Epidermal melanocyte (primary cell): ENCODE measurements around the gene PPP2R3C.
"Not testable (repeated sequence)": the region's sequence is repeated elsewhere in the genome, so short reads cannot be mapped to it uniquely, and the experiment has no call there.

Experiments used
- DNase-seq: peaks from one replicate; pipeline ENCODE4 v3.0.0; 2011; ENCODE audit warnings: low spot score; ENCODE audit not compliant: insufficient read length

PPP2R3C gene

DNA sequence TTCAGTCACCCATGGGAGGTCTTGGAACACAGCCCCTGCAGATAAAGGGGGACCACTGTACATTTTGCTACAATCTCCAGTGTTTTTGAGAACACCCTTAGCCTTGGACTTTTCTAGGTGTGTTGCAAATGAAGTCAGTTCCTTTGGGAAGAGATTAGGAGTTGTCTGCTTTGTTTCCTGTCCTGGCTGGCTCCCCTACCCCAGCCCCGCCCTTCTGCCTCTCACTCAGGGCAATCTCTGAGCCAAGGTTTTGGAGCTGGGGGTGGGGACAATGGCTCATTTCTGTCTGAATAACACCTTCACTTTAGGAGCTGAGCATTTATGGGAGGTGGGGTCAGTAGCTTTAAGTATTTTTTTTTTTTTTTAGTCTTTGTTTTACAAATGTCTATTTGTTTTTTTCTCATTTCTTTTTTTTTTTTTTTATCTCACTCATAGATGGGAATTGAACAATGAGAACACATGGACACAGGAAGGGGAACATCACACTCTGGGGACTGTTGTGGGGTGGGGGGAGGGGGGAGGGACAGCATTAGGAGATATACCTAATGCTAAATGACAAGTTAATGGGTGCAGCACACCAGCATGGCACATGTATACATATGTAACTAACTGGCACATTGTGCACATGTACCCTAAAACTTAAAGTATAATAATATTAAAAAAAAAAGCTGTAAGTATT lies 60.5 kb downstream of the PPP2R3C start:
- not testable (repeated sequence) for DNase-seq

DNA sequence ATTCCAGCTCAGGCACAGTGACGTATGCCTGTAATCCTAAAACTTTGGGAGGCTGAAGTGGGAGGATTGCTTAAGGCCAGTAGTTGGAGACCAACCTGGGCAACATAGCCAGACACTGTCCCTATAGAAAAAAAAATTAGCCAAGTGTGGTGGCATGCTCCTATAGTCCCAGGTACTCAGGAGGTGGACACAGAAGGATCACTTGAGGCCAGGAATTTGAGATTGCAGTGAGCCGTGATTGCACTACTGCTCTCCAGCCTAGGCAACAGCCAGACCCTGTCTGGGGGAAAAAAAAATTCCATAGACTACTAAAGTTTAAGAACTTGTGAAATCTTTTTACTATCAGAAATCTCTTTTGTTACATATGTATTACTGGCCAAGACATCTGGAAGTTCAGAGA lies 69.2 kb downstream of the PPP2R3C start:
- no peak for DNase-seq

DNA sequence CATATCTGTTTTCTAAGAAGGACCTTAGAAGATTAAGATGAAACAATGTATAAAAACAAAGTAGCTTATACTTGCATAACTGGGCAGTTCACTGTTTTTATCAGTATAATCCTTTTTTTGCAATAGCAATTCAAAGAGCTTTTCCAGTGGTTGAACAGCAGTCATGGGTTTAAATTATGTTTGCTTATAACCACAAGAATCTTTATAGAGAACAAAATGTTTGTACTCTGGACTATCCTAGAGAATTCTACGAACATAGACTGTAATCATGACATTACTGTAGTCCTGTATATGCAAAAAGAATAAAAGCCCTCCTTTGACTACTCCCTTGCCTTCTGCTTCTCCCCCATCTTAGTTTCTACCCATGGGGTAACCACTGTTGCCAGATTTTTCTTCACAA lies 70.0 kb downstream of the PPP2R3C start:
- DNase-seq: no peak

DNA sequence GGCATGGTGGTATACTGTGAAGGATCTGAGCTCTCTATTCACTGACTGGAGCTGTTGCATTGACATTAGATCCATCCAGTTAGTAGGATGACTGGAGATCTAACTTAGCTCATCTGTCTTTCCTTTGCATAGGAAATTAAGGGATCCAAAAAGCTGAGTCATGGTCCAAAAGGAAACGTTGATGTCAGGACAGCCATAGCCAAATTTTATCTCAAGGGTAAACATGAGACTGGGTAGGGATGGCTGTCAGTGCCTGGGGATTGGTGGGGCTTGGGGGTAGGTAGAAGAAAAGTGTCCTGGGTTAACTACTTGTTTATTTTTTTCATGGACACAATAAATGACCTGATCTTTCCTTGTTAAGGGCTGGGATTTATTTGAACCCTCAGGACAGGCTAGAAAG lies 71.1 kb downstream of the PPP2R3C start:
- DNase-seq: no peak

DNA sequence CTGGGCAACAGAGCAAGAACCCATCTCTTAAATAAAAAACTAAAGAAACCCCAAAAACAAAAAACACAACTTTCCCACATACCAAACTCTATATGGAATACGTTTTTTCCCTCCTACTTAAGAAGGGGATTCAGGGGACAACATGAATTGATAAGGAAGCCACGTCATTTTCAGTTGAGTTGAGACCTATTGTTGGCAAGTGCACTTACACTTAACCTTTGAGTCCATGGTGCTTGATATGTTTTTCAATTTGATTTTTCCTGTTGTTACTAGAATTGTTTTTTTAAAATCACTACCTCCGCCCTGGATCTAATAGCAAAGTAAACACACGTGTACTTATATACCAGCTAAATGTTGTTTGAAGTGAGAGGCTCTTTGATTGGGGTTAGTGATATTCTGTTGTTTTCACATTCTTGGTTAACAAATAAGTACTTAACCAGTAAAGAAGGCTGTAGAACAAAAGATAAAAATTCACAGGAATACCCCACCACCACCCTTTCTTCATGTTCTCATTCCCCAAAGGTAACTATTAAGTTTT lies 73.7 kb downstream of the PPP2R3C start:
- no peak for DNase-seq

DNA sequence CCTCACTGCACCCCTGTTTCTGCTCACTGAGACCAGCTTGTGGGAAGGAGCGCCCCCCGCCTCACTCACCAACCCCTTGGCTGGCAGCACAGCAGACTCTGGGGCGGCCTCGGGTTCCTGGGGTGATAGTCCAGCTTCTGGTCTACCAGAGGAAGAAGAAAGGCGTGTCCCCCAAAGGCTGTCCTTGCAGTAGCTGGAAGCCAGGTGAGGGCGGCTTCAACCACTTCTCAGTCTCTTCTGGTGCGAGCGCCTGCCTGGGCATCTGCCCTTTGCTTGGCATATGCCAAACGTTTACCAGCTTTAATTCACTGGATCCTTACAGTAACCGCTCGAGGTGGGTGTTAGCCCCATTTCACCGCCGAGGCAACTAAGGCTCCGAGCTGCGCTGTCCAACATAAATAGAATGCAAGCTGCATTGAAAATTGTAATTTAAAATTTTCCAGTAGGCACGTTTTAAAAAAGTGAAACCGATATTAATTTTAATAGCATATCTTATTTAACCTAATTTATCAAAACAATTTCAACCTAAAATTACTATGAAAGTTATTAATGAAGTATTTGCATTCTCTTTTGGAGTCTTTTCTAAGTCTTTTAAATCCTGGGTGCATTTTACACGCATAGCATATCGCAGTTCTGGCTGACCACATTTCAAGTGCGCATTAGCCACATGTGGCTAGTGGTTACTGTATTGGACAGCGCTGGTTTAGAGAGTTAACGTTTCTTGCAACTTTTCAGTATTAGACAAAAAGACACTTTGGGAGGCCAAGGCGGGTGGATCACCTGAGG lies 74.8 kb downstream of the PPP2R3C start:
- DNase-seq: no peak

DNA sequence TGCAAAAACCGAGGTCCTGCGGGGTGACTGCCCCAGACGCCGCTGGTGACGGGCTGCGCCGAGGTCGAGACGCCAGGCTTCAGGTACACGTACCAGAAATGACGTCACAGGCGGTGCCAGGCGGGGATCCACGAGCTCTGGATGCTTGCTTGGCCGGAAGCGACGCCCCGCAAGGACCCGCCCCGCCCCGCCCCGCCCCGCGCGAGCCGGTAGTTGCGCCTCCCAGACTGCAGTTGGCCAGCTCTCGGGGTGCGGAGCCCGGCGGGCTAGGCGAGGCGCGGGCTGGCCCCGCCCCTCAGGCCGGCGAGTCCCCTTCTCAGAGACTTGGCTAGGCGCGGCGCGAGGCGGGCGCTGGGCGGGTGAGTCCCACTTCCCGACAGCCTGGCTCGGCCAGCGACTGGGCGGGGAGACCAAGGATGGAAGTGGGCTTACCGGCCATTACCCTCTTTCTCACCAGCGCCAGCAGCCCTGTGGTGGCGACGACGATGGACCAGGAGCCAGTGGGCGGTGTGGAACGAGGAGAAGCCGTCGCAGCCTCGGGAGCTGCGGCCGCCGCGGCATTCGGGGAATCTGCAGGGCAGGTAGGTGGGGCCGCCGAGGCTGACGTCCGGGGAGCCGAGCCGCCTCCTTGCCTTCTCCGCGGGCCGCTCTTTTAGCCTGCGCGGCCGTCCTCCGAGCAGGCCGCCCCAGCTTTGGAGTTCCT lies 75.6 kb downstream of the PPP2R3C start, which contains the start of gene FAM177A1:
FAM177A1 (plus strand) TSS at position 225 of the 703 bp plus-strand sequence; CDS start at position 417, 192 bp downstream.
- DNase-seq: peak; percentile 95

DNA sequence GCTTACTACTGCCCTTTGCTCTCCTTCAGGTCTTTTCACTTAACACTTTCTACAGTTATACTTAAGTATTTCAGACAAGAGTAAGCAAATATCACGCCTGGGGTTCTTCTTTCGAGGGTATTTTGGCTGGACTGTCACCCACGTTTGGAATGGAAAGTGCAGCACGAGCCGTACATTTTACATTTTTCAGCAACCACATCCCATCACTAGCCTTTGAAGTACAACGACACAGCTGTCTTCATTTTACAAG lies 76.1 kb downstream of the PPP2R3C start:
- DNase-seq: no peak

DNA sequence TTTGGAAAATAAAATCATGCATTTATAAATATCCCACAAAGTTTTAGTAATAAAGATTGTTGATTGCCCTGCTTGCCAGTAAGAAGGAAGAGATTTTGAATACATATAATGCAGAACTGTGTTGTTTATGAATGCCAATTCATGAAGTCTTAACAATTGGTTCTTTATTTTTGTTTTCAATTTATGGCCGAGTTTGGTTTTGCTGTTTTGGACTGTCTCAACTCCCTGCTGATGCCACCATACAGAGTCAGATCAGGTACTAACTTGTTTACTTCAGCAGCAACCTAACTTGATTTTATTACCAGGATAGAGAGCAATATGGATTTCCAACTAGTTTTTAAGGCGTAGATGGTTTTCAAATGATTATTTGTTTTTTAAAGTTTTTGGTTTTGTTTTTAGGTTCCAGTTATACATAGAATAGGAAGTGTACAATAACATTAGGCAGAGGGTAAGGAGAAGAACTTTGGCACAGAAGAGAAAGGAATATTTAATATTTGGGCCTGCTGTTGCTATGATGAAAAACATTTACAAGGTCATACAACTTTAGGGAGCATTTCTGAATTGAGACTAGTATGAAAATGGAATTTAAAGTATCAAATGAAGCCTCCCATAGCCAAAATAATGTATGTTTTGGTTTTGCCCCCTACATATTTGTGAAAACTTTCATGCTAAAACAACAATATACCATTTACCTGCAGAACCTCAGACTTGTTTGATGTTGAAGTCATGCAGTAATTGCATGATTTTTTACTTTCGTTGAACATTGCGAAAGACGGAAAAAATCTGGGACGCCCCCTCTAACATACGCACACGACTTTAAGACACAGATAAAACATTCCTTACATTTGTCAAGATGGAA lies 76.6 kb downstream of the PPP2R3C start:
- DNase-seq: peak; percentile 53

DNA sequence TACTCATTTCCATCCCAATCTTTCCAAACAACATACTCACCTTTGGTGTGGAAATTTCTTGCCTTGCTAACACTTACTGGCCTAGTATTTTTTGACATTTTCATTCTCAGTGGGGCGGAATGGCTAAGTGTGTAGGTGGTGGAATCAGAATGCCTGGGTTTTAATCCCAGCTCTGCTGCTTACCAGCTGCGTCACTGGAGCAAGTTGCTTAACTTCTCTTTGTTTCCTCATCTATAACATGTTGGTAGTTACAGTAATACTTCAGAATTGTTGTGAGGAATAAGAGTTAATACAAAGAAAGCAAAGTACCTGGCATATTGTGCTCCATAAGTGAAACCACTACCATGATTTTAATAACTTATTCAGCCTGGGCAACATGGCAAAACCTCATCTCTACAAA lies 78.7 kb downstream of the PPP2R3C start:
- no peak for DNase-seq

DNA sequence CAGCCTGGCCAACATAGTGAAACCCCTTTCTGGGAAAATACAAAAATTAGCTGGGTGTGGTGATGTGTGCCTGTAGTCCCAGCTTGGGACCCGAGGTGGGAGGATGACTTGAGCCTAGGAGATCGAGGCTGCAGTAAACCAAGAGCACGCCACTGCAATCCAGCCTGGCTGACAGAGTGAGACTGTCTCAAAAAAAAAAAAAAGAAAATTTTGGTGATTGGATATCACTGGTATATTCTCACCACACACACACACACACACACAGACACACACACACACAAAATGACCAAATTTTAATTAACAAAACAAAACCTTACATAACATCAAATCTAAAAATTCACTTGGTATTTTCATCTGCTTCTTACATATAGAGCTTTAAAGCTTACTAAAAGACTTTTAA lies 79.2 kb downstream of the PPP2R3C start:
- no peak for DNase-seq

DNA sequence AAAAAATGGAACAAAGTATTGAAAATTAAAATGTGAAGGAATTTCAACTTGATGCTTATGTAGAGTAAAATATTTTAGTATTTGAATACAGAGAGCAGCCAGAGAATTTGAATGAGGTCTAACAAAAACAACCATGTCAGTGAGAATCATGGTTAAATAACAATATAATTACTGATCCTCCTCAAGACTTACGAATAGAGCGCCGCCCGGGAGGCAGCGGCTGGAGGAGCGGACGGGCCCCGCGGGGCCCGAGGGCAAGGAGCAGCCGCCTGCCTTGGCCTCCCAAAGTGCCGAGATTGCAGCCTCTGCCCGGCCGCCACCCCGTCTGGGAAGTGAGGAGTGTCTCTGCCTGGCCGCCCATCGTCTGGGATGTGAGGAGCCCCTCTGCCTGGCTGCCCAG lies 83.5 kb downstream of the PPP2R3C start:
- DNase-seq: not testable (repeated sequence)
